Stimulated activated CD8-positive, alpha-beta memory T cell treated with anti-CD3 and anti-CD28 coated beads, Interleukin-7, amount 100 ng/mL, for 24 hours (primary cell): Measurements from ENCODE around the gene ARHGAP21.
A peak's percentile ranks its signal among the peaks of the same experiment; 100 is the strongest.
"Not testable (repeated sequence)": the region's sequence is repeated elsewhere in the genome, so short reads cannot be mapped to it uniquely, and the experiment has no call there.

Experiments used
- DNase-seq: peaks from one replicate; pipeline ENCODE4 v3.0.0-alpha.2; 2020; ENCODE audit warnings: low read depth

Gene ARHGAP21

DNA sequence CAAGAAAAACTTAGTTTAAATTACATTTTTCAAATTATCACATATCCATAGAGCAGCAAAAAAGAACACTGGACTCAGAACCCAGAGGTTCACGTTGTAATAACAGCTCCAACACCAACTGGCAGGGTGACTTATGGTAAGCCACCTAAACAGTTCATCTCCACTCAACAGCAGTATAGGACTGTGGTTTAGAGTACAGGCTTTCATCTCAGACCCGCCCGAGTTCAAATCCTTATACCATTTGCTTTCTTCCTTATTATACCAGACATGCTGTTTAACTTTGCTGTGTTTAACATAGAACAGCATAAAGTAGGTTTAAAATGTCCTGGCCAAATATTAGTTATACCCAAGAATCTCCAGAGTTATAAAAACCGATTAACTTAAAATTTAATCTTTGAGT lies 97.9 kb downstream of the ARHGAP21 start:
- no peak for DNase-seq

DNA sequence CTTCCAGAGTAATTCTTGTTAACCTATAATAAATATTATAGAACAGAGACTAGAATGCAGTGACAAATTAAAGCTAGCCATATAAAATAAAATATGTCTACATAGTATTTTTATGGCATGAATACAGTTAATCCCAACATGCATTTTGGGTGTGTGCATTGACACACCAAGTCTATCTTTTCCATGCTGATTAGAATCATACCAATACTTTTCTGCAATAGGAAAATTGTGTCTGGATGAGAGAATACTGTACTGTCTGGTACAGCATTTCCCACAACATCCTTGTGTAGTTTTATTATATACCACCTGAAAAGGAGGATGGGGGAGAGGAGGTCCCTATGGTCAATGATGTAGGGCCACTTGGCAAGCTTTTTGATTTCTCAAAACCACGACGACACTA lies 100.3 kb downstream of the ARHGAP21 start:
- no peak for DNase-seq

DNA sequence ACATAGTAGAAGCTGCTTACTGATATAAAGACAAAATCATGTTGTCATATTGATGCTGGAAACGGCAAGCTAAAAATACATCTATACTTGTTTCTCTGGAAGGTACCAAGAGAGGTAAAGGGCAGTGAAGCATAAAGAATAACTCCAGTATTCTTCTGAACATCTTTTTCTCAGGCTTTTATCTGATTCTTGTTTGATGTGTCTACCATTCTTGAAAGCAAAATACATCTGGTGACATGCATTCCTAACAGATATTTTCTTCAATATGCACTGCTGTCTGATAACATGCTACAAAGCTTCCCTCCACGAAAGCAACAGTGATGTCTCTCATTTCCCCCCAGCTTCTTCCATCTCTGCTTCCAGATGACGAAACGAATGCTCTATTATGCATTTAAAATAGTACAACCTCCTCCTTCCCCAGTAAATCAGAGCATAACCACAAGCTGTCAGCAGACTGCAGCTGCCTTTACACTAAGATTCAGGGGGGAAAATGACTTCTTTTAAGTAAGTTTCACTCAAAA lies 100.8 kb downstream of the ARHGAP21 start:
- no peak for DNase-seq

DNA sequence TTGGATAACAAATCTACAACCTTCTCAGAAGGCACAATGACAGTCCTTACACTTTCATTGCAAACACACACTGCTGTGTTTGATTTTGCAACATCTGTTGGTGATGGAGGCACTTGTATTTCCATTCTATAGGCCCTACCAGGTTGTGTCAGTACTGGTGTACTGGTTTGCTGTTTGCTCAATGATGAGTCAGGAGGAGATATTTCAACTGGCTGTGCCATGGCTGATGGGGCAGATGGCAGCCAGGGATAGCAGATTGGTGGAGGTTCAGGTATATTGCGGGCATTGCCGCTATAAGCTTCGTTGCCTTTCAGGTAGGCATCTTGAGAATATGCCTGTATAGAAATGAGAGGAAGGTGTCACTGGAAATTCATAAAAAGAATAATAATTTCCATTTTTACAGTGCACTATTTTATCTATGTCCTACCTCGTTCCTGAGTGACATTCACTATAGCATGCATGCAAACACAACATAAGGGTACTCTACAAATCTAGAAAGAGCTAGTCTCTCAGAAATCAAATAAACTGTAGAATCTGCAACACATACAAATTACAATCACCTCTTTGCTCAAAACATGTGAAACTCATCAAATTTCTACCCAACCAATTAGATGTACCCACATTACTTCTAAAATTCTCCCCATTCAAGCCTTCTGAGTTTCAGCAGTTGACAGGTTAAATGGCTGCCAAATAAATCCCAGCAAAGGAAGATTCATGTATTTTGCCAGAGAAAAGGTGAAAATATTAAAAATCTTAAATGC lies 102.5 kb downstream of the ARHGAP21 start:
- not testable (repeated sequence) for DNase-seq

DNA sequence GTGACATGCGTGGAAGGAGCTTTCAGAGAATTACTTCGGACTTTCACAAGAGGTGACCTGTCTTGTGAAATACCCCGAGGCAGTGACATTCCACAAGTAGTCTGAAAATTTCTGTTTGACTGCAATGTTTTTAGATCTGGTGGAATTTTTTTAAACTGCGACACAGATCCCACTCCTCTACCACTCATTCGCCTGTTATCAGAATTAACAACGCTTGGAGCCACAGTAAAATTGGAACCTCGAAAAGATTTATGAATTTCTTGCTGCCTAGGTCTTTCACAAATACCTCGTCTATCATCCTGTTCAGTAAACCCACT lies 103.7 kb downstream of the ARHGAP21 start:
- DNase-seq = not testable (repeated sequence)

DNA sequence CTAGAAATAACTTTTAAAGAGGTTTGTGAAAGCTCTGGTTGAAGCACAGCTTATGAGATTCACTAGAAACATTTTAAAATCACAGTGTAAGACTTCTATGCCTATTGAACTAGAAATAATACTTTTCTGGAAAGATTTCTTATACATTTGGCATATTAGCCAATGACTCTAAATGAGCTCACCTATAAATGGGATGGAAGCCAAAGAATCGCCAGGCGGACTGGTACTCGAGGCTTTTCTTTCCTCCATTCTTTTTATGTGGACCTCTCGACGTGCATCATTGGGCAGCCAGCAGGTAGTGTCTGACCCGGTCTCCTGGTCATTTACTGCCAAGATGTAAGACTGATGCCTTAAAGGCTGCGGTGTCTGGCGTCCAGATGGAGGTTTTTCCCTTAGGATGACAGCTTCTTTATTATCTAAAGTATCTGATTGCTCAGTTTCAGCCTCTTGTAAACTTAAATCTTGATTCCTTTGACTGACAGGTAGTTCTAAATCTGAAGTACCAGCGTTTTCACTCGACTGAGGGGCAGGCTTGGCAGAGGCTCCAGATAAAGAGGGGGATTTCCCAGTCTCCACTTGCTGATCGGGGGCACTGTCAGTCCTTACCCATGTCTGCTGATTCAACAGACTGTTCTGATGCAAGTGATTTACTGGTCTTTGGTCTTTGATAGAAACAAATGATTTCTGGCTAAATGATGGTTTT lies 104.2 kb downstream of the ARHGAP21 start:
- not testable (repeated sequence) for DNase-seq

DNA sequence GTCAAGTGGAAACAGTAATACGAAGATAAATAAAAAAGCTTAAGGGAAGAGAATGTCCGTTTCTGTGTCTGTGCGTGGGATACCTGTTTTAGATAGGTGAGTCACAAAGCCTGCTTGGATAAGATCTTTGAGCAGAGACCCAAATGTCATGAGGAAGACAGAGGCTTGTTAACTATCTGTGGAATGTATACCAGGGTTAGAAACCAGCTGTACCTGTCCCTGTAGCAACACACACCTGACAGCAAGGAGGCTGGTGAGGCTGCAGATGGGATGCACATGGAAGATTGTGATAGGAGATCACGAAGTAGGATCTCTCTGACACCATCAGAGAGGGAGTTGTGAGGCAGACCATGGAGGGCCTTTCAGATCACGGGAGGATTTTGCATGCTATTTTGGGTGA lies 105.3 kb downstream of the ARHGAP21 start:
- DNase-seq = no peak

DNA sequence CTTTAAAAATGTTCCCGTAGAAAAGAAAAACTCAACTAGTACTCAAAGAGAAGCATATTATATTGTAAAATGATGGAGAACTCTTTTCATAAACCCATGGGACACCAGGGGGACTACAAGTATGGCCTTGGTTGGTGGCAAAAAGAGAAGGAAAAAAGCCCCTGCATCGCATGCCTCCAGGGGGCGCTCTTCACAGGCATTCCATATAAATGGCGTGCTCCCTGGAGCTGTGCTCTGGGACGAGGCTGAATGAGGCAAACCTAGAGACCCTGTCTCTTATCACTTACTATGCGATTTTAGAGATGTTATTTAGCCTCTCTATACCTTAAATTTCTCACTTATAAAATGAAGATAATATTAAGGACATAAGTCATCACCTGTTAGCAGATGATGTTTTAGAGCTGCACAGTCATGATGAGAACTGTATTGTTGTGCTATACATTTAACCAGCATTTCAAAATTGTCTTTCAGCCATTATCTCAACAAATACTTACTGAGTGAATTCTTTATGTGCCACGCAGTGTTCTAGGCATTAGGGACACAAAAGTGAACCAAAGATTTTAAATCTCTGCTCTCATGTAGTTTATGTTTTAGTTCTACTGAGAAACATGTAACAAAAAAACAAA lies 105.8 kb downstream of the ARHGAP21 start:
- peak; percentile 9 for DNase-seq

DNA sequence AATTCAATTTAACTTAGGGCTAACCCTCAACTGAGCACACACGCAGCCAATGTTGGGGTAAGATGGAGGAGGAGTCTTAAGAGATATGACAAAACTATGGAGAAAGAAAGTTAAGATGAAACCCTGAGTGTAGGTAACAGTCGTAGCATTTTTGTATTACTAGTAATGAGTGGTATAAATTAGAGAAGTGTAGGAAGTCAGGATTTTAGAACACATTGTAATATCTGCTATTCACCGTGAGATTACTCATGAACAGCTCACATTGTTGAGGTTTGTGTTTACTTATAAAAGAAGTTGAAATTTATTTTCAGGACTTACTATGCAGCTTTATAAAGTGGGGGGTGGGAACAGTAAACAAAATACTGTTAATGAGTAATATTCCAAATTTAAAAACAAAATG lies 107.2 kb downstream of the ARHGAP21 start:
- DNase-seq = no peak

DNA sequence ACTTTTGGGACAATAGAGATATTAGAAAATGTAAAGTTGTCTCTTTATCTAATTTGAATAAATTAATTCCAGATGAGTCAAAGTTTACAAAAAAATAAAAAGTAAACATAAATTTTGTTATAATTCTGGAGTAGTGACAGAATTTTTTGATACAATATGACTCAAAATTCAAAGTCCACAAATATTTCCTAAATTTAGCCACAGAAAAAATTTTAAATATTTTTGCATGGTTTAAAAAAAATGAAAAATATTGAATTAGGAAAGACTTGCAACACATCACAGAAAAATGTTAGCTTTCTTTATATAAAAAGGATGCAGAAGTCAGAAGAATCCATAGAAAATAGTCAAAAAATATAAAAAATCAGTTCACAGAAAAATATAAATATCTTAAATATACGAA lies 117.7 kb downstream of the ARHGAP21 start:
- DNase-seq = no peak

DNA sequence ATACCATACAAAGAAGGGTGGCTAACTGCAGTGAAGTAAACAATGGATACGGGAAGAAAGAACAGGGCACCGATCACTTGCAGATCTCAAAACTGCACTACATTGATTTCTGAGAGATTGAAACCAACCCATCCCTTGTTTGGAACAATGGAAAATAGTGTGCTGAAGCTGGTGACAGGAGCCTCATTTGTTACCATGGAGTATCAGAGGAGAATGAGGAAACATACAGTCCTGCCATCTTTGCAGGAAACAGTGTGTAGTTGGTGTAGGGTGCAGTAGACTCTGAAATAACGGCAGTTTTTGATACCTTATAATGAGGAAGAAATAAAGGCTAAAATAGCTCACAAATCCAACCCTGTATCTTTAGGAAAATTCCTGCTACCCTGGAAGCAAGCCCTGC lies 118.5 kb downstream of the ARHGAP21 start:
- no peak for DNase-seq

DNA sequence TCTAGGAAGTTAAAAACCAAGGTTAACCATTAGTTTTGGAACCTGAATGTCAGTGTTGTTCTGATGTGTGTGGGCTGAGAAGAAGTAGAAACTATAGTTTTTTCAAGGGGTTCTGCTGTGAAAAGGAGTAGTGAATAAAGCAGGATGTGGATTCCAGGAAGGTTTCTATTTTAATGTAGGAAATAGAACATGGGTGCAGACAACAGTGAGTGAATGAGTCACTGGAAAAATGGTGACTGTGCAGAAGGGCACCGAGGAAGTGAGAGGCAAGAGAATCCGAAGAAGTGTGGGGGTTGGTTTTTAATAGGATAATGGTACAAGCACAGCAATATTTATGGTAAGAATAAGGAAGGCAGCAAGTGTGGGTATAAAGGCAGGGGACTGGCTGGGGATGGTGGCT lies 120.4 kb downstream of the ARHGAP21 start:
- no peak for DNase-seq

DNA sequence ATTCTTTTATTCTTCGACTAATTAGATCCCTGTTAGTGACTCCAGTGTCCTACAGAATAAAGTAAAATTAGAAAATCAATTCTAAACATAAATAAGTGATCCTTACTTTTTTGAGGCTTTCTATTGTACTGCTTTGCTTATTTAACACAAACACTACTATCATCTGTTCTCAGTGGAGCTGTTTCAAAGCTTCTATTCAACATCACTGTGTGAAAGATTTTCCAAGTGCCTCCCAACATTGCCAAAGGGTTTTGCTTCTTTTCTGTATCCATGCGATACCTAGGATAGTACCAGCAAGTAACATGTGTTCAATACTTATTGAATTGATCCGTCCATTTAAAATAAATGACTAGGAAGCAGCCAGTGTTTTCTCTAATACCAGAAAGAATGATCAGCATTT lies 125.7 kb downstream of the ARHGAP21 start:
- no peak for DNase-seq

DNA sequence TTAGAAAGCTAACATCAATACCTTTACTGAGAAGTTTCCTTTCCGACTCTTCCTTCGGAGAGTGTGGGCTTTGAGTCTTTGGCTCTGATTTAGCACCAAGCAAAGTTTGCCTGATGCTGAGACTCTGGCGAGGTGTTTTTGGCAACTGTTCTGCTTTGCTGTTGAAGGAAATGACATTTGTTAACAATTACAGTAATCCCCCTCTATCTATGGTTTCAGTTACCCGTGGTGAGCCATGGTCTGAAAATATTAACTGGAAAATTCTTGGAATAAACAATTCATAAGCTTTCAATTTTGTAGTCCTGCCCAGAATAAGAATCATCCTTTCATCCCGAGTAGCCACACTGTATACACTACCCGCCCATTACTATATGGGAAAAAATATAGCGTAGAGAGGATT lies 126.3 kb downstream of the ARHGAP21 start:
- DNase-seq = no peak

DNA sequence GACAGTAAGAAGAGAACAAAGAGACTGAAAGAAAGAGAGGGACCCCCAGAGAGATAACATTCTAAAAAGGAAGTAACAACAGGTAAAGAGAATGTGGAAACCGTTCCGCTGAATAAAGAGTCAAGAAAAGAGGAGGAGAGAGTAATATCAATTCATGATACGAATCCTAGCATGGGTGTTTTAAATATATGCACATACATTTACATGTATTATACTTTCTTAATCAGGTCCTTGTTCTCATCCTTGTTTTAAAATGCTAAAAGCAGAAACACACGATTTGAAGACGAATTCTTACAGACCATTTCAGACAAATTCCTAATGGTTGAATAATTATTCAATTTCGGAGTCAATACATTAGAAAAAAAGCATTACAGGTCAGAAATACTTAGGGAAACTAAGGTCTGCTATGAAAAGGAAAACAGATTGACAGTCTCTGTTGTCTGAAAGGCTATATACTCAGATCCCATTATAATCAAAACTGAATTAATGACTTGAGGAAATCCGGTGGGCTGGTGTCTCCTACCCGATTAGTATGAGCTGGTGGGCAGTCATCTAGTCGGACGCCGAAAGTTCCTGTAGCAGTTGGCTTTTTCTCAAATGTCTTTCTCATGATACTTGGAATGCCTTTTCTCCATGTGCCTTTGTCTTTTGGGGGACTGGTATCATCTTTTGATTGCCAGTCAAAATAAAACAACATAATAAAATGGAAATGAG lies 127.3 kb downstream of the ARHGAP21 start:
- no peak for DNase-seq

DNA sequence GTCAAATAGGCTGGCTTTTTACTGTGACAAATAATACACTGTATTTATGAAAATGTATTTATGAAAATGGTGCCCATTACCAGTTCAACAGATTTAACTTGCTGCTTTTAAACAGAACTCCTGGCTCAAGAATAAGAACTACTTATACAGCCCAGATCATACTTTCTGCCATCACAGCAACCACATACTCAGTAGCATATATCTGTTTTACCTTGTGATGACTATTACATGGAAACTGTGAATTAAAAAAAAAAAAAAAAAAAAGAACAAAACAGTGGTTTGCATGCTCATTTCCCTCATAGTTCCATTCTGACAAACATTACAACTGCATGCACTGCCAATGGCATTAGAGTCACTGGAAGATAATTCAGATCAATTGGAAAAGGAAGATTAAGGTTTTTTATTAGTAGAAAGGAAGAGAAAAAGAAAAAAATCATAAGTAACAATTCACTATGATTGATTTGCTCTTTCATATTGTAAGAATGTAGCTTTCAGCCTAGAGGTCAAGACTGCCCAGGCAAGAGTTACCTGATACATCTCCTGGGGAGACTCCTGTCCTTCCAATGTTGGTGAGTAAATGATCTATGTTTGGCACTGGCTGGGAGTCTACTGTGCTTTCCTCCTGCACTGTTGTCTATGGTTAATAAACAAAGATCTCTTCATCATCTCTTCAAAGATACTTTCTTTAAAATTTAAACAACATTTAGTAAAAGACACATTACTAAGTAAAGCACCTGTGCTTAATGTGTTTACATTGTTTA lies 132.8 kb downstream of the ARHGAP21 start:
- DNase-seq = no peak

DNA sequence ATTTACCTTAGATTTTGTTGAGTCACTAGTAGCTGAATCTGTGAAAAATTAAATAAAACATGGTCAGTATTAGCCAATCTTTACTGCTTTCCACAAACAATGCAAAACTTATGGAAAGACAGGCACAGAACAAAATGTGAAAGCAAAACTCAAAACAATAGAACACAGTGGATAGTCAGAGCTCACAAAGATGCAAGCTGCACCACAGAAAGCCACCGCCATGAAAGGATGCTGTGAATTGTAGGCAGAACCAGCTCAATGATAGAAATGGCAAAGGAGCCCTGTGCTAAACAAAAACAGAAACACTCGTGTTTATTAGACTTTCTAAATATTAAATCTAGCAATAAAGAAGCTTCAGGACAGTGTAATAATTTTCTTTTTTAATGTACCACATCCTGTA lies 134.4 kb downstream of the ARHGAP21 start:
- no peak for DNase-seq

DNA sequence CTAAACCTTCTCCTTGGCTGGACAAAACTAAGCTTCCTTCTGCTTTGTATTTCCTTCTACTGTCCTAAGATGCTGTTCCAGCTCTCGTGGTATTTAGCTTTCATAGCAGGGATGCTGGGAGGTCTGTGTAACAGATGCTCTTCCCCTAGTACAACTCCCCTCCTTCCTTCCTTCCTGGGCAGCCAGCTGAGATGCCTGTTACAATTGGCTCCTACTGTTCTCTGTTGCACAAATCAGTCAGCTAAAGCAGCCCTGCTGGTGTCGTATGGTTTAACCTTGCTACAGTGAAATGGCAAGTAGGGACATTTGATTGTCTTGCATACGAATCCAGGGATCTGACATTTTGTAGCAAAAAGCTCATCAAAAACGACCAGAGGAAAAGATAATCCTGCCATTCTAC lies 143.8 kb downstream of the ARHGAP21 start:
- no peak for DNase-seq

DNA sequence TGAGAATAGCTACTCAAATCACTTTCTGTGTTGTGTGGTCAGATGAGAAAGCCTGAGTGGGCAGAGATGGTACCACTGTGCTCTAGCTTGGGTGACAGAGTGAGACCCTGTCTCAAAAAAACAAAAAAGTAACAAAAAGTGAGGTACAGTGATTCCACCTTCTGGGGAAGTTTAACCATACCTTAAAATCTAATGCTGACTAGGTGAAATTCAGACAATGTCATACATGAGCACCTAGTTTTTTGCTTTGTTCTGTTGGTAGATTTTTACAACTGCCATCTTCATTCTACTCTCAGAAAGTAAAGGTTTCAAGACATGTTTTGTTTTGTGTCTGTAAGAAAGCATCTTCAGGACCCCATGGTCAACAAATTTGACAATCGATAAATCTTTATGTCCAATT lies 144.2 kb downstream of the ARHGAP21 start:
- no peak for DNase-seq

DNA sequence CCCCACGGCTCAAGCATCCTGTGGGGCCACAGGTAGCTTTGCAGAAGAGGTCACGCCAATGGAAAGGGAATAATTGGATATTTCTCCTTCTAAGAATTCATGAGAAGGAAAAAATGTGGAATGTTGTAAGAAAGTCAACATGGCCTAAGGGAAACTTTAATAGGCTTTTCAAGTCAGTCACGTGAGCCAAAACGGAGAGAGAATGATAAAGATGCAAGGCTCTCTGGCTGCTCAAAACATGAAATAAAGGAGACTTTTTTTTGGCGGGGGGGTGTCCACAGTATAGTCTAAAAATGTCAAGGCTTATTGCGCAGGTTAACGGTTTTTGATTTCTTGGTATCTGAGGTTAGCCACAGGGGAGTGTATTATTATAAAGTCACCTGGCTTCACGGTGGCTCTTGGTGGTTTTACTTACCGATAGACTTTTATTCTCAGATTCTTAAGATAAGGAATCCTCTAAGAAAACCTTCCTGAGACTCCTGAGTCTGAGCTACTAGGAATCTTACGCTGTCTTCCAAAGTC lies 148.1 kb downstream of the ARHGAP21 start:
- no peak for DNase-seq

DNA sequence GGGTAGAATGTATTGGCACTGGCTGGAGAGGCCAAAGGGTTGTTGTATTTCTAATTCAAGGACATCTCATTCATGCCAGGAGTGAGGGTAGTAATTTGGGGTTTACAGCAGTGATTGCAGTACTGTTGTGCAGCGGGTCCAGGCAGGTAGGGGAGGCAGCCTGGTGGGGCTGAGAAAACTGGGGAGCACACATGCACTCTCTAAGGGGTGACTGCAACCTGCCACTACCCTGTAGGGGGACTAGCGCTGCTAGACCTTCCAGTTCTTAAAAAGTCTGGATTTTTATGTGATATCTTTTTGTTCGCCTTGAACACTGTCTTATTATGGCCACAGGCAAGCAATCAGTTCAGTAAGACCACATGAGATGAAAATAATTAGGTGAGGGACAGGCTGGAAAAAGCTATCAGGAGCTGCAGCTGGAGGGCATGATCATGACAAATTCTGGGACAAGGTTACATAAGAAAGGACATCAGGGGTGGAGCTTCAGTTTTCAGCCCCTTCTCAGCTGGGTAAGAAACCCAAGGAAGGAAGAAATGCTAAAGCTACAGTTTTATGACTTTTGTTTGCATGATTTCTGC lies 149.0 kb downstream of the ARHGAP21 start:
- no peak for DNase-seq
